ENCODE results near the gene WDR70.

The WDR70 gene

GRCh38 chr5:37494756-37495155, 115.6 kb downstream of the WDR70 start:
- TF ChIP-seq CTCF (IDR thresholded peaks at IDR 0.05; ENCODE audit: control insufficient read depth, extremely low read depth, insufficient read depth) = no peak
- H3K4me3 ChIP-seq (ENCODE audit: low read depth, low read length) = no peak overlapping the region
- DNase-seq (ENCODE audit: low read depth) = peak; percentile 75

- H3K4me3 ChIP-seq (ENCODE audit: low read depth, low read length) = no peak overlapping the region
- peak; percentile 25 for DNase-seq (ENCODE audit: low read depth)
- TF ChIP-seq CTCF (IDR thresholded peaks at IDR 0.05; ENCODE audit: control insufficient read depth, extremely low read depth, insufficient read depth) = peak; percentile 63
These were observed 116.1 kb downstream of the WDR70 start for GRCh38 chr5:37495210-37495609.

- H3K4me3 ChIP-seq (ENCODE audit: low read depth, low read length) = no peak overlapping the region
- TF ChIP-seq CTCF (IDR thresholded peaks at IDR 0.05; ENCODE audit: control insufficient read depth, extremely low read depth, insufficient read depth) = no peak
- DNase-seq (ENCODE audit: low read depth) = no peak
These were observed 116.7 kb downstream of the WDR70 start for GRCh38 chr5:37495668-37496347.

GRCh38 chr5:37496902-37497445, 117.9 kb downstream of the WDR70 start:
- DNase-seq (ENCODE audit: low read depth) = no peak
- H3K4me3 ChIP-seq (ENCODE audit: low read depth, low read length) = no peak overlapping the region
- TF ChIP-seq CTCF (IDR thresholded peaks at IDR 0.05; ENCODE audit: control insufficient read depth, extremely low read depth, insufficient read depth) = no peak

- DNase-seq (ENCODE audit: low read depth) = peak; percentile 86
These were observed 122.0 kb downstream of the WDR70 start for GRCh38 chr5:37501152-37501551.

GRCh38 chr5:37506241-37506640, 127.1 kb downstream of the WDR70 start:
- DNase-seq (ENCODE audit: low read depth) = no peak
- no peak overlapping the region for H3K4me3 ChIP-seq (ENCODE audit: low read depth, low read length)
- no peak for TF ChIP-seq CTCF (IDR thresholded peaks at IDR 0.05; ENCODE audit: control insufficient read depth, extremely low read depth, insufficient read depth)

More at GRCh38 chr5:37501152-37501551, 122.0 kb downstream of the WDR70 start:
- no peak overlapping the region for H3K4me3 ChIP-seq (ENCODE audit: low read depth, low read length)
- no peak for TF ChIP-seq CTCF (IDR thresholded peaks at IDR 0.05; ENCODE audit: control insufficient read depth, extremely low read depth, insufficient read depth)

GRCh38 chr5:37506722-37507121, 127.6 kb downstream of the WDR70 start:
- TF ChIP-seq CTCF (IDR thresholded peaks at IDR 0.05; ENCODE audit: control insufficient read depth, extremely low read depth, insufficient read depth) = no peak
- DNase-seq (ENCODE audit: low read depth) = no peak
- H3K4me3 ChIP-seq (ENCODE audit: low read depth, low read length) = no peak overlapping the region
